GM12875 (cell line): ENCODE results near the gene PSMD2.
"Not testable (repeated sequence)": the region's sequence is repeated elsewhere in the genome, so short reads cannot be mapped to it uniquely, and the experiment has no call there.

Source experiments
- H3K4me3 ChIP-seq: one replicate; pipeline ENCODE4 v1.5.1; 2011; ENCODE audit warnings: low read depth, low read length, control low read depth
- TF ChIP-seq, protein P1 (sequence below): IDR thresholded peaks from 2 replicates; pipeline ENCODE4 v1.5.1; 2011; ENCODE audit warnings: low read depth, mild to moderate bottlenecking, control low read depth, inconsistent platforms, low read length, moderate library complexity, borderline replicate concordance; ENCODE audit not compliant: insufficient read depth

Gene PSMD2

GRCh38 chr3:184259396-184259877 lies 39.6 kb upstream of the PSMD2 start:
- TF ChIP-seq, protein P1, sequence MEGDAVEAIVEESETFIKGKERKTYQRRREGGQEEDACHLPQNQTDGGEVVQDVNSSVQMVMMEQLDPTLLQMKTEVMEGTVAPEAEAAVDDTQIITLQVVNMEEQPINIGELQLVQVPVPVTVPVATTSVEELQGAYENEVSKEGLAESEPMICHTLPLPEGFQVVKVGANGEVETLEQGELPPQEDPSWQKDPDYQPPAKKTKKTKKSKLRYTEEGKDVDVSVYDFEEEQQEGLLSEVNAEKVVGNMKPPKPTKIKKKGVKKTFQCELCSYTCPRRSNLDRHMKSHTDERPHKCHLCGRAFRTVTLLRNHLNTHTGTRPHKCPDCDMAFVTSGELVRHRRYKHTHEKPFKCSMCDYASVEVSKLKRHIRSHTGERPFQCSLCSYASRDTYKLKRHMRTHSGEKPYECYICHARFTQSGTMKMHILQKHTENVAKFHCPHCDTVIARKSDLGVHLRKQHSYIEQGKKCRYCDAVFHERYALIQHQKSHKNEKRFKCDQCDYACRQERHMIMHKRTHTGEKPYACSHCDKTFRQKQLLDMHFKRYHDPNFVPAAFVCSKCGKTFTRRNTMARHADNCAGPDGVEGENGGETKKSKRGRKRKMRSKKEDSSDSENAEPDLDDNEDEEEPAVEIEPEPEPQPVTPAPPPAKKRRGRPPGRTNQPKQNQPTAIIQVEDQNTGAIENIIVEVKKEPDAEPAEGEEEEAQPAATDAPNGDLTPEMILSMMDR = no peak
- H3K4me3 ChIP-seq = no peak overlapping the region

GRCh38 chr3:184259878-184260723 lies 38.9 kb upstream of the PSMD2 start:
- no peak overlapping the region for H3K4me3 ChIP-seq
- TF ChIP-seq, protein P1 = no peak

DNA sequence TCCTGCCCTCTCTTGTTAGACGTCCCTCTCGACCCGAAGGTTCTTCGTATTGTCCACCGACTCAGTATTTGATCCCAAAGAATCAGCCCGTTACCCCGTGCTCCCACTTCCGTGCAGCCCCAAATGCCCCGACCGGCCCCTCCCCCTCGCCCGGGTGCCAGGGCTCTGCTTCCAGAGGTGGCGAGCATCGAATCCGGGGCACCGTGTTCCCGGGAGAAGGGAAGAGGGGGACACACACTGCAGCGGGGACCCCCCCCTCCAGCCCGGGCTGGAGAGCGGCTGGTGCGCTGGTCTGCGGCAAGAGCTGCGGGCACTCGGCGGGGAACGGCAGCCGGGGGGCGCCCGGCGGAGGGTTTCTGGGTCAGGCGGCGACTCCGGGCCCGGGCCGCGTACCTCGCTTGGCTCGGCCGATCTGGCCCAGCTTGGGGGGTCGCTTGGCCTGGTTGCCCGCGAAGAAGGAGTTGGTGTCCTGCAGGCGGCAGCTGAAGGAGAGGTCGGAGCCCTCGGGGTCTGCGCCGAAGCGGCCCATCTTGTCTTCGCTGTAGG lies 38.2 kb upstream of the PSMD2 start:
- TF ChIP-seq, protein P1 = no peak

DNA sequence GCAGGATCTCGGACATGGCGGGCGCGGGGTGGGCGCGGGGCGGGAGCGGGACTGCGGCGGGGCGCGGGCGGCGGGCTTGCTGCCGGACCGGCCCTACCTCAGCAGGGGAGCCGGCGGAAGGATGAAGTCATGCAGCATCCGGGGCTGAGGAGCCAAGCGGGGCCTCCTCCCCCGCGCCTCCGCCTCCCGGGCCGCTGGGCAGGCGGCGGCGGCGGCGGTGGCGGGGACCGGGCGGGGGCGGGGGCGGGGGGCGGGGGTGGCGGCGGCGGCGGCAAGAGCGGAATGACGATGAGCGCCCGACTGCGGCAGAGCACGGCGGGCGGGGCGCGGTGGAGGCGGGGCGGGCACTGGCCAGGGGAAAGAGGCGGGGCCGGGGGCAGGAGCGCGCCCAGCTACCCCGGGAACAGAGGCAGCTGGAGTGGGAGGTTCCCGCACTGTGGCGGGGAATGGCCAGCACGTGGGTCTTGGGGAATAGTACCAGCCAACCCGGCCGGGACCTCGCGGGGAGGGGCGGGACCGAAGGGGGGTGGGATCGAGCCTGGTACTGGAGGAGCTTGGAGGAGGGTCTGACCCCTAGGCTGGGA lies 37.7 kb upstream of the PSMD2 start, which contains the start of gene CAMK2N2:
TSS of gene CAMK2N2 (minus strand) at position 284 of the 584 bp plus-strand sequence. CDS start at position 16, 268 bp downstream.
- TF ChIP-seq, protein P1 = no peak
- peak within 1 kb of the TSS; percentile 52 for H3K4me3 ChIP-seq

More for the DNA sequence above, 38.2 kb upstream of the PSMD2 start:
- H3K4me3 ChIP-seq = peak overlapping the region; percentile 52

DNA sequence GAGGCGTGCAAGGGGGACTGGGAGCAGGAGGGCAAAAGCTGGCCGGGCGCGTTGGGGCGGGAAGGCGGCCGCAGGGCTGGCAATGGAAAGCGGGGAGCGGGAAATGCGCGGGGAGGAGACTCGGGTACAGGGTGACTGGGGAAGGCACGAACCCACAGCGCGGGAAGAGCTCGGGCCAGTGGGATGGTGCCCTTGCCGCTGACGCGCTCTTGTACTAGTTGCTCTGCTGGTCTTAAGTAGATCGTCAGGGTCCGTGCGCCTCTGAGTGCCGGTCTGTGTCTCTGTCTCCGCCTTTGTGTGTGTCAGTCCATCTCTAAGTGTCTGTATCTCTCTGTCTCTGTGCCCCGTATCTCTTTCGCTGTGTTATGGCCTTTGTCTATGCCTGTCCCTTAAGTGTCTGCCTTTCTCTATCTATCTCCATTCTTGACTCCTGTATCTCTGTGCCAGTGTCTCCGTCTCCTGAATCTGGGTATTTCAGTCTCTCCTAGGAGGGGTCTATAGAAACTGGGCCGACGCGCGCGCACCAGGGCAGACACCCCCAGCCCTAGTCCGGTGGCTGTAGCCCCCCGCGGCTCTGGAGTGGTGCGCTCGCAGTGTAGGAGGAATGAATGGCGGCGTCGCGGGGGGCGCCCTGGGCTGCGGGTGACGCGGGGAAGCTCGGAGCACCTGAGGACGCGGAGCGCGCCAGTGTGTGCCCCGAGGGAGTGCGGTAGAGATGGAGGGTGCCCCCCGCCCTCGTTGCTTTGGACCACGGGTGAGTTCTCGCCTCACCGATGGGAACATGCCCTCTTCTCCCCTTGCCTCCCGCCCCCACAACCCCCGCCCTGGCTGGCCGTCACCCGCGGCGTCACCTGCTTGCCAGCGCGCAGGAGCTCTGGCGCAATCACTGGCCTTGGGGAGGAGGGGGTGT lies 36.9 kb upstream of the PSMD2 start:
- TF ChIP-seq, protein P1 = no peak
- peak overlapping the region; percentile 52 for H3K4me3 ChIP-seq

DNA sequence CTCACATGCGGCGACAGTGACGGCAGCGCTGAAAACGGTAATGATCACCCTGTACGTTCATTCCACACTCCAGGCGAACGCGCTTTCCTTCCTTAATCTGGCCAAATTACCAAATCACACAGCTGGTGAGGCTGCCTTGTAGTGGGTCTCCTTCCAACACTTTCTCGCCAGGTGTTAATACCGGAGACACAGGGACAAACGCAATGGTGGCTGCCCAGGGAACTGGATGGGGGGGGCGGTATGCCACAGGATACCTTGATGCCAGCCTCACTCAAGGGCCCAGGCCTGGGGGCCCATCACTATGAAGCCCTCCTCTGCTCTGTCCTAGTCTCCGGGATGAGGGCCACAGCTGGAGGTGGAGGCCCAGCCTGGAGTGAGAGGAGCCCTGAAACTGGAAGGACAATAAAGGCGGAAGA lies 36.3 kb upstream of the PSMD2 start:
- TF ChIP-seq, protein P1 = no peak
- H3K4me3 ChIP-seq = no peak overlapping the region

DNA sequence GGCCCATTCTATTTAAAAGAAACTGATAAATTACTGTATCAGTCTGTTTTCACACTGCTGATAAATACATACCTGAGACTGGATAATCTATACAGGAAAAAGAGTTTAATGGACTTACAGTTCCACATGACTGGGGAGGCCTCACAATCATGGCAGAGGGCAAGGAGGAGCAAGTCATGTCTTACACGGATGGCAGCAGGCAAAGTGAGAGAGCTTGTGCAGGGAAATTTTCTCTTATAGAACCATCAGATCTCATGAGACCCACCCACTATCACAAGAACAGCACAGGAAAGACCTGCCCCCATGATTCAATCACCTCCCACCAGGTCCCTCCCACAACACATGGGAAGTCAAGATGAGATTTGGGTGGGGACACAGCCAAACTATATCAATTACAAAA lies 31.8 kb upstream of the PSMD2 start:
- not testable (repeated sequence) for H3K4me3 ChIP-seq
